Tibial nerve (tissue), 4 donors: ENCODE data around the gene TAF1C.

Experiments
- CTCF ChIP-seq, 5 experiments: fragments of 200-600 bp in 3 of 5; fragments of 450-650 bp in 2 of 5; sonication (generic) in 3 of 5; IDR thresholded peaks; one replicate each; pipeline ENCODE4 v1.5.1; 2016 to 2019; ENCODE audit warnings: antibody characterized with exemption in 5 of 5, mild to moderate bottlenecking in 3 of 5, moderate library complexity in 2 of 5
- EP300 ChIP-seq, 2 donors: sonication (generic); formaldehyde crosslinking; IDR thresholded peaks; one replicate each; pipeline ENCODE4 v1.6.1; 2017; ENCODE audit warnings: antibody characterized with exemption in 2 of 2, mild to moderate bottlenecking in 1 of 2

GRCh38 chr16:84150926-84151325, 35.9 kb downstream of the TAF1C start:
- TF ChIP-seq CTCF (IDR thresholded peaks at IDR 0.05) (no peak), EP300 (IDR thresholded peaks at IDR 0.05) (no peak)
